ENCODE data around the gene RMND5A. TPM values are rescaled to one million over a fixed set of nuclear protein-coding genes. Genes with fewer than 3 reads are reported as not detected.

Gene RMND5A
- total RNA-seq, 1 donor from 2014 or later = 32.1 TPM

DNA sequence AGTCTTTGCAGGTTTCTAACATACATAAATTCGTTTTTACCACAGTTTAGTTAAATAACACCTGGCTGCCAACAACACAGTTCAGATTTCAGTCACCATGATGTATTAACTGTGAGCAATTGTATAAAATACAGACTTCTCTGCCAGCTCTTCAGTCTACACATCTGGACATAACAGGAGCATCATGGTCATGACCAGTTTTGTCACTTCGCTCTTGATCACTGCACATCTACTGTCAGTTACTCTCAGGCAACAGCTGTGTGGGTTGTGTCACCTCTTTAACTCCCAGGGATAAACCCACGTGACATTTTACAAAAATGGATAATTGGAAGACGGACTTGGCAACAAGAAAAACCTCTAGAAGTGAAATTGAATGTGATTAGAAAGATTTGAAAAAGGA is 40.3 kb downstream of the RMND5A start:
- intact Hi-C loops (cut with DNase I) = no loop called here
- H3K9me3 ChIP-seq = no peaks in the 10 kb centered on the region
- peaks cover 13% of the 10 kb centered on the region for H3K36me3 ChIP-seq
- H3K27me3 ChIP-seq (ENCODE audit: low read depth) = no peaks in the 10 kb centered on the region
- TF ChIP-seq, protein P1, sequence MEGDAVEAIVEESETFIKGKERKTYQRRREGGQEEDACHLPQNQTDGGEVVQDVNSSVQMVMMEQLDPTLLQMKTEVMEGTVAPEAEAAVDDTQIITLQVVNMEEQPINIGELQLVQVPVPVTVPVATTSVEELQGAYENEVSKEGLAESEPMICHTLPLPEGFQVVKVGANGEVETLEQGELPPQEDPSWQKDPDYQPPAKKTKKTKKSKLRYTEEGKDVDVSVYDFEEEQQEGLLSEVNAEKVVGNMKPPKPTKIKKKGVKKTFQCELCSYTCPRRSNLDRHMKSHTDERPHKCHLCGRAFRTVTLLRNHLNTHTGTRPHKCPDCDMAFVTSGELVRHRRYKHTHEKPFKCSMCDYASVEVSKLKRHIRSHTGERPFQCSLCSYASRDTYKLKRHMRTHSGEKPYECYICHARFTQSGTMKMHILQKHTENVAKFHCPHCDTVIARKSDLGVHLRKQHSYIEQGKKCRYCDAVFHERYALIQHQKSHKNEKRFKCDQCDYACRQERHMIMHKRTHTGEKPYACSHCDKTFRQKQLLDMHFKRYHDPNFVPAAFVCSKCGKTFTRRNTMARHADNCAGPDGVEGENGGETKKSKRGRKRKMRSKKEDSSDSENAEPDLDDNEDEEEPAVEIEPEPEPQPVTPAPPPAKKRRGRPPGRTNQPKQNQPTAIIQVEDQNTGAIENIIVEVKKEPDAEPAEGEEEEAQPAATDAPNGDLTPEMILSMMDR (IDR thresholded peaks at IDR 0.05) = no peak
- H3K27ac ChIP-seq = no peak overlapping the region
- ATAC-seq = no peak
- DNase-seq = no peak
- no peak overlapping the region for H3K4me3 ChIP-seq
- H3K4me1 ChIP-seq = no peaks in the 10 kb centered on the region

DNA sequence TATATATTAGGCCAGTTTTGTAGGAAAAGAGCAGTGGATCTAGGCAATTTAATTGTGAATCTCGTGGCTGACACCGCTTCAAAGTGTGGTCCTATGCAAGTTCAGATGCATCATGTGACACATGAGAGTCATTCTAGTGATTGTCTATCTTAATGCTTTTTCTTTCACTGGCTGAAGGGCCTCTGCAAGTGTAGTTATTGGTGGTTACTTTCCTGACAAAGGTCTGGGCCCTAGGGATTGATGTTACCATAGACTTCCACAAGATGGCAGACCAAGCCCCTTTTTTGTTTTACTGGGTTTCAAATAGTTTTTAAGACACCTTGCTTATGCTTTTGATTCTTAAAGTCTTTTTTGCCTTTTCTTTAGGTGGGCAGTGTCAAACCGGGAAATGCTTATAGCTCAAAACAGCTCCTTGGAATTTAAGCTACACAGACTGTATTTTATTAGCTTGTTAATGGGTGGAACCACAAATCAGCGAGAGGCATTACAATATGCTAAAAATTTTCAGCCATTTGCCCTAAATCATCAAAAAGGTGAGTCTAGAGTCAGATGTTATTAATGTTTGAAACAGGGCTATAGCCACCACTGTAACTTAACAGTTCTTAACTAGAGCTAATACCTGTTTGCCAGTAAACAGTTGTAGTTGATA is 44.7 kb downstream of the RMND5A start:
- Histone ChIP-seq H3K9me3 (no peaks in the 10 kb centered on the region), H3K27ac (no peak overlapping the region), H3K27me3 (ENCODE audit: low read depth) (no peaks in the 10 kb centered on the region), H3K4me1 (peaks cover 12% of the 10 kb centered on the region), H3K36me3 (peaks cover 26% of the 10 kb centered on the region), H3K4me3 (no peak overlapping the region)
- peak; percentile 45 to 65 for ATAC-seq
- no peak for DNase-seq
- TF ChIP-seq, protein P1 (IDR thresholded peaks at IDR 0.05) = peak; percentile 70
- intact Hi-C loops (cut with DNase I) = no loop called here

DNA sequence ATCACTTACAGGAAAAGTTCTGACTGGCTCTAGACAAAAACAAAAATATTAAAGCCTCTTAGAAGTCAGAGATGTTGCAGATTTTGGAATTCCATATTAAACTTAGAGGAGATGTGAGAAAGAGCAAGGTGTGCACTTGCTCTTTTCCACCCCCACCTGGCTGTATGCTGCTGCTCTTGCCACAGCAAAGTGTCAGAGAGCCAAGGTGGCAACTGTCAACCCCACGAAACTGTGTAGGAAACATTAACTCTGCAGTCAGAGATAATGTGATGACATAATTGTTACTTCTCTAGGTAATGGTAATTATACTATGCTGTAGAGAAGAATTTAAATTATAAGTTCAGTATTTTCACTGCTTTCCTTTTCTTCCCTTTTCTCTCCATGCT is 45.2 kb downstream of the RMND5A start:
- no peak overlapping the region for H3K27ac ChIP-seq
- H3K36me3 ChIP-seq = peaks cover 31% of the 10 kb centered on the region
- DNase-seq = no peak
- TF ChIP-seq, protein P1 (IDR thresholded peaks at IDR 0.05) = no peak
- no peaks in the 10 kb centered on the region for H3K27me3 ChIP-seq (ENCODE audit: low read depth)
- H3K9me3 ChIP-seq = no peaks in the 10 kb centered on the region
- no peak overlapping the region for H3K4me3 ChIP-seq
- intact Hi-C loops (cut with DNase I) = no loop called here
- H3K4me1 ChIP-seq = peaks cover 12% of the 10 kb centered on the region
- no peak for ATAC-seq

DNA sequence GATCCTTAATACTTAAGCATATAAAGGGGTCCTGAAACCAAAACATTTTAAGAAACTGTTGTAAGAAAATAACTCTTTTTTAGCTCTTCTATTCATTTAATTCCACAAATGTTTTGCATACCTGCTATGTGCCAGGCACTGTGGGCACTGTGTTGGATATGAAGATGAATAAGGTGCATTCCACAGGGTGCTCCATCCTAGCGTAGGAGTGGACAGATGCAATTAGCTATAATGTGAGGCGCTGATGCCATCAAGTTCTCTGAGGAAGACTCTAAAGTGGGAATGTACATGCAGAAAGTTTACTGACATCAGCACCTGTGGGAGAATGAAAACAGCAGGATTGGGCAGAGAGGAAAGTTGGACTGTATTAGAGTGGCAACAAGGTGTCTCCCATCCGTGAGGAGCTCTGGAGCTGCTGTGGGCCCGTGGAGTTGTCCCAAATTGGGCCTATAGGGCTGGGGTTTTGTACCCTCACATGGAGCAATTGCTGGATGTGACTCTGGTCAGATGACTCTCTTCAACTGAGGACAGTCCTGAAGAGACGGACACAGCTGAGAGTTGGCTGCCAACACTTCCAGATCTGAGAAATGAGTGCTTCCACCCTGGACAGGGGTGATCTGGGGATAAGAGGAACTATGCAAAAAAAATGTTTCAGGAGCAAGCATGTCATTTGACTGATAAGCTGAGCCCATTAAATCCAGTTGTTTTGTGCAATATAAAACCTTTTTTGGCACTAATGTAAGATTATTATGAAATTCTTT is 48.3 kb downstream of the RMND5A start:
- H3K36me3 ChIP-seq = peaks cover 62% of the 10 kb centered on the region
- DNase-seq = no peak
- intact Hi-C loops (cut with DNase I) = no loop called here
- TF ChIP-seq, protein P1 (IDR thresholded peaks at IDR 0.05) = no peak
- H3K9me3 ChIP-seq = no peaks in the 10 kb centered on the region
- H3K4me1 ChIP-seq = peaks cover 12% of the 10 kb centered on the region
- ATAC-seq = peak; percentile 29 to 45
- no peak overlapping the region for H3K4me3 ChIP-seq
- no peaks in the 10 kb centered on the region for H3K27me3 ChIP-seq (ENCODE audit: low read depth)
- no peak overlapping the region for H3K27ac ChIP-seq

DNA sequence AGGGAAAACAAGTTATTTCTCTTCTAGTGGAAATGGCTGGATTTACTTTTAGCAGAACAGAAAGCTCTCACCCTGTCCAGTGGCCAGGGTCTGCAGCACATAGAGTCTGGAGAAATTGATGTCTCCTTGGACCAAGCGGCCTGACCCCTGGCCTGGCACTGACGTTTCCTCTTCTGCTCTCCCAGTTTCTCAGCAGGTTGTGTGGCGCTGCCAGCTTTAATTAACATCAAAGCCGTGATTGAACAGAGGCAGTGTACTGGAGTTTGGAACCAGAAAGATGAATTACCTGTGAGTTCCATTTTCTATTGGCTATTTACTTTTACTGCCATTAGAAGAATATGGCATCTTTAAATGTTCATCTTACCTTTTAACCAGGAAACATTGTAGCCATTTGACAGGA is 49.7 kb downstream of the RMND5A start:
- Histone ChIP-seq H3K4me1 (peaks cover 12% of the 10 kb centered on the region), H3K9me3 (no peaks in the 10 kb centered on the region), H3K27me3 (ENCODE audit: low read depth) (no peaks in the 10 kb centered on the region), H3K4me3 (no peak overlapping the region), H3K36me3 (peaks cover 76% of the 10 kb centered on the region), H3K27ac (no peak overlapping the region)
- no peak for ATAC-seq
- intact Hi-C loops (cut with DNase I) = no loop called here
- TF ChIP-seq, protein P1 (IDR thresholded peaks at IDR 0.05) = no peak
- no peak for DNase-seq

Data from lower lobe of right lung (tissue), 2 donors.